ENCODE data around the gene LRRC72. TPM values are rescaled to one million over a fixed set of nuclear protein-coding genes. Genes with fewer than 3 reads are reported as not detected.

The LRRC72 gene
- total and polyA plus RNA-seq, 9 of the 15 experiments (the other 6 are each of a cell fraction or from before 2014, with no cell fraction given), result 0.10 TPM; not detected in 8

GRCh38 chr7:16616122-16616521 is 89.5 kb downstream of the LRRC72 start:
- TF ChIP-seq CXXC5 (CRISPR knock-in tag; IDR thresholded peaks at IDR 0.05) (no peak), SMAD3 (CRISPR knock-in tag; conservative IDR thresholded peaks at IDR 0.05) (no peak), HNRNPK (IDR thresholded peaks at IDR 0.05; ENCODE audit: low read depth, low read length, poor library complexity, severe bottlenecking) (peak; percentile 72), ZNF224 (CRISPR knock-in tag; IDR thresholded peaks at IDR 0.05) (no peak)
- no peaks in the 10 kb centered on the region for H4K20me1 ChIP-seq (replicated peaks; ENCODE audit: control insufficient read depth, insufficient read depth, low read length)
- DNase-seq (ENCODE audit: extremely low read depth in 1 of 4, low spot score in 3 of 4) (no peak), FAIRE-seq (no peak), ATAC-seq (no peak)
- in situ Hi-C loops (cut with MboI), result no loop called here
- intact Hi-C loops (cut with micrococcal nuclease), result no loop called here
- no peak overlapping the region for H3K9ac ChIP-seq (ENCODE audit: insufficient read depth in 1 of 2, low read depth in 2 of 2, low read length in 2 of 2)
- no peak overlapping the region for H3K4me2 ChIP-seq (ENCODE audit: insufficient read depth, low read length)
- ChIA-PET CTCF (ENCODE audit: low intra/inter-chr PET ratio) (no interaction called here), POLR2A (interaction anchor here (0.8 to 1.9 kb wide), 2 partner anchors 13 to 34 kb away, joined by 3 to 5 read pairs; no protein-coding TSS in a partner anchor)
- no TSS peak for BruUV-seq (replicated peaks)
- no peak overlapping the region for H3K27ac ChIP-seq (ENCODE audit: extremely low read depth, low read depth, low read length)
- H3K4me1 ChIP-seq (replicated peaks in 1 of 2; ENCODE audit: control insufficient read depth in 2 of 2, insufficient read depth in 2 of 2, low read length in 2 of 2), result peaks cover 0 to 4% of the 10 kb centered on the region in 2 experiments; a peak in 1 of 5 replicates
- no peak overlapping the region for H3K4me3 ChIP-seq
- H2AFZ ChIP-seq (ENCODE audit: low read depth, low read length), result no peak overlapping the region
- WGBS (ENCODE audit: insufficient coverage, low coverage, missing lambda C conversion rate), result 74% methylated on average over 4 of the region's 4 CpGs
- H3K27me3 ChIP-seq (ENCODE audit: control insufficient read depth in 2 of 2, insufficient read depth in 2 of 2, low read length in 2 of 2), result no peaks in the 10 kb centered on the region
- H3K9me3 ChIP-seq (replicated peaks; ENCODE audit: control insufficient read depth, insufficient read depth, low read depth, low read length), result no peaks in the 10 kb centered on the region
- H3K9me1 ChIP-seq (ENCODE audit: control insufficient read depth, insufficient read depth, low read length), result no peaks in the 10 kb centered on the region
- peaks cover 79% of the 10 kb centered on the region for H3K36me3 ChIP-seq (ENCODE audit: control insufficient read depth, insufficient read depth, low read length)
- no peaks in the 10 kb centered on the region for H3K79me2 ChIP-seq (ENCODE audit: control insufficient read depth, insufficient read depth, low read length)

GRCh38 chr7:16616542-16616941 is 89.9 kb downstream of the LRRC72 start:
- BruUV-seq (replicated peaks), result no TSS peak
- WGBS (ENCODE audit: insufficient coverage, low coverage, missing lambda C conversion rate), result 90% methylated on average over 14 of the region's 18 CpGs

More at GRCh38 chr7:16616542-16616941, 89.9 kb downstream of the LRRC72 start:
- Histone ChIP-seq H3K27me3 (ENCODE audit: control insufficient read depth in 2 of 2, insufficient read depth in 2 of 2, low read length in 2 of 2) (no peaks in the 10 kb centered on the region), H3K9ac (ENCODE audit: insufficient read depth in 1 of 2, low read depth in 2 of 2, low read length in 2 of 2) (peak overlapping the region in 1 of 2 experiments; percentile 50; a peak in 1 of 4 replicates), H3K4me2 (ENCODE audit: insufficient read depth, low read length) (no peak overlapping the region), H3K79me2 (ENCODE audit: control insufficient read depth, insufficient read depth, low read length) (no peaks in the 10 kb centered on the region), H2AFZ (ENCODE audit: low read depth, low read length) (no peak overlapping the region), H3K4me1 (replicated peaks in 1 of 2; ENCODE audit: control insufficient read depth in 2 of 2, insufficient read depth in 2 of 2, low read length in 2 of 2) (peaks cover 0 to 4% of the 10 kb centered on the region in 2 experiments; a peak in 1 of 5 replicates), H3K4me3 (no peak overlapping the region), H3K9me1 (ENCODE audit: control insufficient read depth, insufficient read depth, low read length) (no peaks in the 10 kb centered on the region), H3K36me3 (ENCODE audit: control insufficient read depth, insufficient read depth, low read length) (peaks cover 78% of the 10 kb centered on the region), H3K27ac (ENCODE audit: extremely low read depth, low read depth, low read length) (no peak overlapping the region), H4K20me1 (replicated peaks; ENCODE audit: control insufficient read depth, insufficient read depth, low read length) (no peaks in the 10 kb centered on the region), H3K9me3 (replicated peaks; ENCODE audit: control insufficient read depth, insufficient read depth, low read depth, low read length) (no peaks in the 10 kb centered on the region)
- no peak for FAIRE-seq
- POLR2A ChIA-PET, result interaction anchor here (1.3 to 1.9 kb wide), 2 partner anchors 11 to 35 kb away, joined by 3 to 5 read pairs; no protein-coding TSS in a partner anchor
- TF ChIP-seq POLR2G (IDR thresholded peaks at IDR 0.05; ENCODE audit: low read depth, low read length) (peak; percentile 58), ZNF143 (CRISPR knock-in tag; IDR thresholded peaks at IDR 0.05) (no peak), CHD2 (IDR thresholded peaks at IDR 0.05; ENCODE audit: low read depth, low read length) (no peak), RBM17 (IDR thresholded peaks at IDR 0.05; ENCODE audit: borderline replicate concordance, low read depth, low read length) (no peak), WHSC1 (IDR thresholded peaks at IDR 0.05; ENCODE audit: low read length) (no peak), SETDB1 (IDR thresholded peaks at IDR 0.05; ENCODE audit: low read length) (no peak), ZC3H4 (CRISPR knock-in tag; IDR thresholded peaks at IDR 0.05; ENCODE audit: borderline replicate concordance) (no peak)
- in situ Hi-C loops (cut with MboI), result no loop called here
- DNase-seq (ENCODE audit: extremely low read depth in 1 of 4, low spot score in 3 of 4), result no peak
- CTCF ChIA-PET (ENCODE audit: low intra/inter-chr PET ratio), result no interaction called here
- intact Hi-C loops (cut with micrococcal nuclease), result no loop called here
- ATAC-seq, result no peak; the same call in 2 of the 3 replicates
